Measurements from ENCODE around the gene CDO1. TPM values are rescaled to one million over a fixed set of nuclear protein-coding genes. Genes with fewer than 3 reads are reported as not detected.
A peak's percentile ranks its signal among the peaks of the same experiment; 100 is the strongest.
"Not testable (repeated sequence)": the region's sequence is repeated elsewhere in the genome, so short reads cannot be mapped to it uniquely, and the experiment has no call there.

The CDO1 gene
- total RNA-seq, 1 experiment from 2014 or later, result not detected

DNA sequence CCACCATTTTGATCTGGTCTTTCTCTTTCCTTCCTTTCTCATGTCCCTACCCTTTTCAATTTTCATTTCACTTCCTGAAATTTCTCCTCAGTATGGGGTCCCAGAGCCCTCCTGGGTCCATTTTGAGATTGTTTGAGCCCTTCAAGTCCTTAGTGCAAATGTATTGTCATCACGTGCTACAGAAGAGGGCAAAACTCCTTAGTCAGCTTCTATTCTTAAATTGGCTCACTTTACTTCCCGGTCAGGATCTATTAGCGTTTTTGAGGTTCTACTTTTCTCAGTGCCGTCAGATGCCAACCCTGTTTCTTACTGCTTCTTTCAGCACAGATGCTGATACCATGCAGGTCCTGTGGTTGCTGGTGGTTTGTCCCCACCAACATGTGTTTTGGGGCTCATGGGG is 19.0 kb upstream of the CDO1 start:
- in situ Hi-C loops (cut with HindIII; ENCODE audit: low sequenced_read_pairs), result no loop called here

DNA sequence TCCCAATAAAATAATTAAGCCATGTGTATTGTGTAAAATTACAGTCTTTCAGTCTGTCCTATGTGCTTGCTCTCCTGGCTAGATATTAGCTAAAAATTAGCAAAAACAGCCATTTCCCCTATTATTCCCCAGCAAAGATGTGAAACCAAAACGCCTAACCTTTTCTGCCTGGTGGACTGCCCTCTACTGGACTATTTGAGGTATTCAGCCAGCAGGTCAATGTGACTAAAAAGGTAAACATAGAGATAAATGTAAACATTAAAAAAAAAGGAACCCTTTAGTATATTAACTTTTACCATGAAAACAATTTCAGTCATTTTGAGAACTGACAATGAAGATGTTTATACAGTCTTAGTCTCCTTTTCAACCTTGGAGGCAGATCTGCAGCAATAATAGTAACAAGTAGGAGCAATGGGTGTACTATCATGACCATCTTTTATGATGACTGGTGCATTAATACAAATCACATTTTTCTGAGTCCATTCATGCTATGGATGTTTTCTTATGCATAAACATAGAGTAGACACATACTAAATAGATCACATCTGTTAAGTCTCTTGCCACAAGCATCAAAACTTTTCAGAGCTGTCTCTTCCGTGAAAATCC is 14.8 kb upstream of the CDO1 start:
- in situ Hi-C loops (cut with HindIII; ENCODE audit: low sequenced_read_pairs), result no loop called here
- DNase-seq (ENCODE audit: low spot score), result peak; percentile 62

More for the DNA sequence above, 19.0 kb upstream of the CDO1 start:
- DNase-seq (ENCODE audit: low spot score), result no peak

DNA sequence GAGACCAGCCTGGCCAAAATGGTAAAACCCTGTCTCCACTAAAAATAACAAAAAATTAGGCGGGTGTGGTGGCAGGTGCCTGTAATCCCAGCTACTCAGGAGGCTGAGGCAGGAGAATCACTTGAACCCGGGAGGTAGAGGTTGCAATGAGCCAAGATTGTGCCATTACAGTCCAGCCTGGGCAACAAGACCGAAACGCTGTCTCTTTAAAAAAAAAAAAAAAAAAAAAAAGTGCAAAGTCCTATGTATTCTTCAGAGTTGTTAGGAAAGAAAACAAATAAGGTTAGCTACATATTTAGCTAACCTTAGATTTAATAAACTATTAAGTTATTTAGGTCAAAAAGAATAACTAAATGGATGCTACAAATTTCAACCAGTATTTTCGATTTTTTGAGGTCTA is 13.5 kb upstream of the CDO1 start:
- in situ Hi-C loops (cut with HindIII; ENCODE audit: low sequenced_read_pairs), result no loop called here

DNA sequence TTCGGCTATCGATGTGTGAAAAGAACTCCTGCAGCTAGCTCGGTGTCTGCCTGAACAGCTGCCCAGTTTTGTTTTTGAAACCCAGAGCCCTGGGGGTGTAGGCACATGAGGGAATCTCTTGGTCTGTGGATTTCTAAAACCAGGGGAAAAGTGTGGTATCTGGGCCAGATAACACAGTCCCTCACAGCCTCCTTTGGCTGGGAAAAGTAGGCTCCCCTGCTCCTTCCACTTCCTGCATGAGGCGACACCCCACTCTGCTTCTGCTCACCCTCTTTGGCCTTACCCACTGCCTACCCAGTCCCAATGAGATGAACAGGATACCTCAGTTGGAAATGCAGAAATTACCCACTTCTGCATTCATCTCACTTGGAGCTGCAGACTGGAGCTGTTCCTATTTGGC is 9.5 kb upstream of the CDO1 start:
- in situ Hi-C loops (cut with HindIII; ENCODE audit: low sequenced_read_pairs), result no loop called here
- no peak for DNase-seq (ENCODE audit: low spot score)

More for the DNA sequence above, 13.5 kb upstream of the CDO1 start:
- DNase-seq (ENCODE audit: low spot score), result no peak

DNA sequence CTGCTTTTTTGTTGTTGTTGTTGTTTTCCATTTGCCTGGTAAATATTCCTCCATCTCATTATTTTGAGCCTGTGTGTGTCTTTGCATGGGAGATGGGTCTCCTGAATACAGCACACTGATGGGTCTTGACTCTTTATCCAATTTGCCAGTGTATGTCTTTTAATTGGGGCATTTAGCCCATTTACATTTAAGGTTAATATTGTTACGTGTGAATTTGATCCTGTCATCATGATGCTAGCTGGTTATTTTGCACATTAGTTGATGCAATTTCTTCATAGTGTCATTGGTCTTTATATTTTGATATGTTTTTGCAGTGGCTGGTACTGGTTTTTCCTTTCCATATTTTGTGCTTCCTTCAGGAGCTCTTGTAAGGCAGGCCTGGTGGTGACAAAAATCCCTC is 8.5 kb upstream of the CDO1 start:
- in situ Hi-C loops (cut with HindIII; ENCODE audit: low sequenced_read_pairs); DNase-seq (ENCODE audit: low spot score): not testable (repeated sequence)

- no peak for DNase-seq (ENCODE audit: low spot score)
- in situ Hi-C loops (cut with HindIII; ENCODE audit: low sequenced_read_pairs), result no loop called here
Measured at GRCh38 chr5:115820846-115821245, 4.4 kb upstream of the CDO1 start.

- no peak for DNase-seq (ENCODE audit: low spot score)
- in situ Hi-C loops (cut with HindIII; ENCODE audit: low sequenced_read_pairs), result no loop called here
Measured at GRCh38 chr5:115818821-115819220, 2.4 kb upstream of the CDO1 start.

- DNase-seq (ENCODE audit: low spot score), result peak; percentile 31
- in situ Hi-C loops (cut with HindIII; ENCODE audit: low sequenced_read_pairs), result no loop called here
Measured at GRCh38 chr5:115817386-115817785, 927 bp upstream of the CDO1 start.

DNA sequence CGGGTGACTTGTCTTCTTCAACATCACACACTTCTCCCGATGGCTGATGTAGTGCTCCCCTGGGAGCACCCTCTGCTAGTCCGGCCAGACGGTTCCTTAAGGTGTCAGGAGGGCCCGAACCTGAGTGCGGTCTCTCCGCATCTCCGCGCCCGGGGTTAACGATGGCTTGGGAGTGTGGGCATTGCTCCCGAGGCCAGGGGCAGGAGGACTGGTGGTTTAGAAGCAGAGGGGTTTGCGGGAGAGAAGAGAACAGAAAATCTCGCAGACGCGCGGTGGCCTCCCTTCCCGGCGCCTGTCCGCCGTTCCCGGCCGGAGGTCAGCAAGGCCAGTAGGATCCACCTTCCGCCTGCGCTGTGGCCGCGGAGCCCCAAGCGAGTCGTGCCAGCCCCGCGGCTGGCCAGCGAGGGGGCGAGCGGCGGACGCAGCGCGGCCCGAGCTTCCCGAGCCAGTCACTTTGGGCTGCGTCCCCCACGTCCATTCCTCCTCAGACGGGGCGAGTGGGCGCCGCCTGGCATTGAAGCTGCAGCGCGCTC is 700 bp downstream of the CDO1 start:
- in situ Hi-C loops (cut with HindIII; ENCODE audit: low sequenced_read_pairs), result no loop called here
- peak; percentile 50 for DNase-seq (ENCODE audit: low spot score)

GRCh38 chr5:115815006-115815692 is 1.3 kb downstream of the CDO1 start:
- in situ Hi-C loops (cut with HindIII; ENCODE audit: low sequenced_read_pairs), result no loop called here
- no peak for DNase-seq (ENCODE audit: low spot score)

- no peak for DNase-seq (ENCODE audit: low spot score)
- in situ Hi-C loops (cut with HindIII; ENCODE audit: low sequenced_read_pairs), result no loop called here
Measured at GRCh38 chr5:115813719-115814118, 2.7 kb downstream of the CDO1 start.

- in situ Hi-C loops (cut with HindIII; ENCODE audit: low sequenced_read_pairs), result no loop called here
- DNase-seq (ENCODE audit: low spot score), result no peak
Measured at GRCh38 chr5:115812372-115812771, 4.1 kb downstream of the CDO1 start.

GRCh38 chr5:115811406-115811805 is 5.1 kb downstream of the CDO1 start:
- no peak for DNase-seq (ENCODE audit: low spot score)
- in situ Hi-C loops (cut with HindIII; ENCODE audit: low sequenced_read_pairs), result no loop called here

GRCh38 chr5:115810761-115811160 is 5.7 kb downstream of the CDO1 start:
- in situ Hi-C loops (cut with HindIII; ENCODE audit: low sequenced_read_pairs), result no loop called here
- no peak for DNase-seq (ENCODE audit: low spot score)

DNA sequence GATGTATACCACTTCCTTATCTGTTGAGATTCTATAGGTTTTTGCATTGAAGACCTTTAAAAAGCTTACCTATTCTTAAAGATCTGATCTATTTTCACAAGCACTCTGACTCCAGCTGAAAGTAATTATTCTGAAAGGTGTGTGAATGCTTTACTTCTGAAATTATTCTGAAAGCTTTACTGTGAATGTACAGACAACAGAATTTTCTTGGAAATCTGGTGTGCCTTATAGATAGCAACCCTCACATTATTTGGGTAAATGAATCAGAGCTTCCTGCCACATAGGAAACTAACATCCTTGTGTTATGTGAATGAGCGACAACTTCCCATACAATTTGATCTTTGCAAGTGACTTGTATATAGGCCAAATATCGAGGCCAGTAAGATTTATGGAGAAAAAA is 6.5 kb downstream of the CDO1 start:
- DNase-seq (ENCODE audit: low spot score), result no peak
- in situ Hi-C loops (cut with HindIII; ENCODE audit: low sequenced_read_pairs), result no loop called here

DNA sequence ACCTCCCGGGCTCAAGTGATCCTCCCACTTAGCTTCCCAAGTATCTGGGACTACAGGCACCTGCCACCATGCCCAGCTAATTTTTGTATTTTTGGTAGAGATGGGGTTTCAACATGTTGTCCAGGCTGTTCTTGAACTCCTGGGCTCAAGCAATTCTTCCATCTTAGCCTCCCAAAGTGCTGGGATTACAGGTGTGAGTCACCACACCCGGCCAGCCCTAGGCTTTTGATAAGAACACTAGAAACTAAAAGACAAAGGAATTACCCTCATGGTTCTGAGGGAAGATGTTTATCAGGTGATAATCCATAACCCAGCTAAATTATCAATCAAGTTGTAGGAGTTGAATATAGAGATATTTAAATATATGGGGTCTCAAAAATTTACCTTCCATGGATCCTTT is 8.4 kb downstream of the CDO1 start:
- in situ Hi-C loops (cut with HindIII; ENCODE audit: low sequenced_read_pairs); DNase-seq (ENCODE audit: low spot score): not testable (repeated sequence)

DNA sequence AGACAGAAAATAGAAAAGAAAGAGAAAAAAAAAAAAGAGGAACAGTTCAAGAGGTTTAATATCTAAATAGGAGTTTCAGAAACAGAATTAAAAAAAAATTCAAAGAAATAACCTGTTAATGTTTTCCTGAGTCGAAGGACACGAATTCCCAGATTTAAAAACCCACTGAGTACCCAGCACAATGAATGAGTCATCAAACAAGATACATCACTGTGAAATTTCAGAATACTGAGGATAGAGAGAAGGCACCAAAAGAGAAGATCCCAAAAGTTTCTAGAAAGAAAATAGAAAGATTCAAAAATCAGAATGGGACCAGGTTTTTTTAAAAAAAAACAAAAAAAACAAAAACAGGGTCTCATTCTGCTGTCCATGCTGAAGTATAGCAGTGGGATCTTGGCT is 8.8 kb downstream of the CDO1 start:
- in situ Hi-C loops (cut with HindIII; ENCODE audit: low sequenced_read_pairs), result no loop called here
- no peak for DNase-seq (ENCODE audit: low spot score)

DNA sequence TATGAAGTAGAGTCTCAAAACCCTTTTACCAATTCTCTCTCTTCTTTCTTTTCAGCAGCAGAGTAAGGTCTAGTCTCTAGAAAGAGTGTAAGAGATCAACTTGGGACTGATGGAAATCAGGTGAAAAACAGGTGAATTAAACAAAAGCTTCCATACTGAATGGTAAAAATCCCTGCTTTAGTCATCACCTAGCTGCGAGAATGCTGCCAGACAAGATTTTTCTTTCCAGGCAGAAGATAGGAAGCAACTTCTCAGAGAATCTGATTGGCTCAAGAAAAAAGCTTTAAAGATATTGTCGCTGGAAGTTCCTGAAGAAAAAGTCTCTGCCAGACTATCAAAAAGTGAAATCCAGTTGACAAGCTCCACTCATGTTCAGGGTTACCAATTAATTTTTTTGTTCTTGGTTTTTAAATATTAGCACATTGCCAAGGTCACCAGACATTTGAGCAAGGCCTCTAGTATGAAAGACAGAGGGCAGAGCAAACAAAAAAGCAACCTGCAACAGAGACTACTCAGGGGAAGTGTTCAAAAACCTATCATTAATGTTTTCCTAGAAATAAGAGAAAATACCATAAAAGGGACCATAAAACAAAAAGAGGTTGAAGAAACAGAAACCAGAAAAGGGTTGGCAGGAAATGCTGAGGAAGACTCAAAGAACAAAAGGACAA is 9.3 kb downstream of the CDO1 start:
- DNase-seq (ENCODE audit: low spot score), result no peak
- in situ Hi-C loops (cut with HindIII; ENCODE audit: low sequenced_read_pairs), result no loop called here

DNA sequence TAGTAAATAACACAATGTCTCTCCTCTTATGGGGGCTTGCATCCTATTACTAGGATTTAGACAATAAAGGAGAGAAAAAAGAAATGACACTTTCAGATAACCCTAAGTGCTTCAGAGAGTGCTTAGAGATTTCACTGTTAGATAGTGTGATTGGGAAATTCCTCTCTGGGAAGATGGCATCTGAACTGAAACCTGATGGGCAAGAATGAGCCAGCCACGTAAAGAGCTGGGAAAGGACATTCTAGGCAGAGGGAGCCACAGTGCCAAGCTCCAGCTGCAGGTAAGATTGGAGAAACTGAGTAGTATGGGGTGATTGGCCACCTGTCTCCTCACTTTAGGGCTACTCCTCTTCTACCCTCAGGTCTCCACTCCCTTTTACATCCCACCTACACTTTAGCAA is 14.5 kb downstream of the CDO1 start:
- in situ Hi-C loops (cut with HindIII; ENCODE audit: low sequenced_read_pairs), result no loop called here
- DNase-seq (ENCODE audit: low spot score), result no peak

DNA sequence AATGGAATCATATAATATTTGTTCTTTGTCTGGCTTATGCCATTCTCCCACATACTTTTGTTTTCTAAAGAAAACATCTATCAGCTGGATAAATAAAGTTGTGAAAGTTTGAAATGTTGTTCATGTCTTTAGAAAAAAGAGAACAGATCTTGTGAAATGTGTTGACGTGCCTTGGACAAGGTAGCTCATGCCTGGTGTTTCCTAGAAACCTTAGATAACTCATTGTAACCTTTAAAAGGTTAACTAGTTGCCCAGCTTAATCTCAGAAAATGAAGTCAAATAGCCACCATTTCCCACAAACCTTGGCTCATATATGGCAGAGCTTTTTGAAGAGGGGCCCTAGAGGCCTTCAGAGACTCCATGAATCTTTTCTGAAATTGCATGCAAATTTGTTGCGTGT is 15.3 kb downstream of the CDO1 start:
- no peak for DNase-seq (ENCODE audit: low spot score)
- in situ Hi-C loops (cut with HindIII; ENCODE audit: low sequenced_read_pairs), result no loop called here

Measured in G401 (cell line).